Activated T-cell treated with anti-CD3 and anti-CD28 coated beads for 4 hours (primary cell): ENCODE results near the gene PCDHGC4.
A peak's percentile ranks its signal among the peaks of the same experiment; 100 is the strongest.

Source experiments
- DNase-seq: peaks from one replicate; pipeline ENCODE4 v3.0.0-alpha.2; 2020

Gene PCDHGC4

DNA sequence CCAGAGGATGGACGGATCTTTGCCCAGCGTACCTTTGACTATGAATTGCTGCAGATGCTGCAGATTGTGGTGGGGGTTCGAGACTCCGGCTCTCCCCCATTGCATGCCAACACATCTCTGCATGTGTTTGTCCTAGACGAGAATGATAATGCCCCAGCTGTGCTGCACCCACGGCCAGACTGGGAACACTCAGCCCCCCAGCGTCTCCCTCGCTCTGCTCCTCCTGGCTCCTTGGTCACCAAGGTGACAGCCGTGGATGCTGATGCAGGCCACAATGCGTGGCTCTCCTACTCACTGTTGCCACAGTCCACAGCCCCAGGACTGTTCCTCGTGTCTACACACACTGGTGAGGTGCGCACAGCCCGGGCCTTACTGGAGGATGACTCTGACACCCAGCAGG, 5.9 kb downstream of the PCDHGC4 start:
- no peak for DNase-seq

DNA sequence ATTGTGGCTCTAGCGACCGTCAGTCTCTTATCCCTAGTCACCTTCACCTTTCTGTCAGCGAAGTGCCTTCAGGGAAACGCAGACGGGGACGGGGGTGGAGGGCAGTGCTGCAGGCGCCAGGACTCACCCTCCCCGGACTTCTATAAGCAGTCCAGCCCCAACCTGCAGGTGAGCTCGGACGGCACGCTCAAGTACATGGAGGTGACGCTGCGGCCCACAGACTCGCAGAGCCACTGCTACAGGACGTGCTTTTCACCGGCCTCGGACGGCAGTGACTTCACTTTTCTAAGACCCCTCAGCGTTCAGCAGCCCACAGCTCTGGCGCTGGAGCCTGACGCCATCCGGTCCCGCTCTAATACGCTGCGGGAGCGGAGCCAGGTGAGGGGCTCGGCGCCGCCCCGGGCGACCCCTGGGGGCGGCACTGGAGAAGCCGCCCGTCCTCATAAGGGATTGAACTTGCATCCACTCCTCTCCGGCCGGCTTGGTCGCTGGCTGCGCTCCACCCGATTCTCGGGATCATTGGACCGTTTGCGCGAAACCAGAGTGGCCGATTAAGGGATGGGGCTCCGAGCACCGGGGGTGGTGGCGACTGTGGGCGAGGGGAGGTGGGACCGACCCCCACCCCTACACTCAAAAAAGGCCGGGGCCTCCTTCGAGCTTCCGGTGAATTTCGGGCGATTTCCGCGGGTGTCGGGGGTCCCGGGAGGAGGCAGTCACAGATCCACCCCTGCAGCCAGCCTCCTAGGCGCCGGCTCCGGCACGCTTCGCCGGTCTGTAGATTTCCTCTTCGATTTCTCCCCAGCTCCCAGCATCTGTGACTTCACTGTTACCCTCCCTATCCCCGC, 6.7 kb downstream of the PCDHGC4 start:
- no peak for DNase-seq

DNA sequence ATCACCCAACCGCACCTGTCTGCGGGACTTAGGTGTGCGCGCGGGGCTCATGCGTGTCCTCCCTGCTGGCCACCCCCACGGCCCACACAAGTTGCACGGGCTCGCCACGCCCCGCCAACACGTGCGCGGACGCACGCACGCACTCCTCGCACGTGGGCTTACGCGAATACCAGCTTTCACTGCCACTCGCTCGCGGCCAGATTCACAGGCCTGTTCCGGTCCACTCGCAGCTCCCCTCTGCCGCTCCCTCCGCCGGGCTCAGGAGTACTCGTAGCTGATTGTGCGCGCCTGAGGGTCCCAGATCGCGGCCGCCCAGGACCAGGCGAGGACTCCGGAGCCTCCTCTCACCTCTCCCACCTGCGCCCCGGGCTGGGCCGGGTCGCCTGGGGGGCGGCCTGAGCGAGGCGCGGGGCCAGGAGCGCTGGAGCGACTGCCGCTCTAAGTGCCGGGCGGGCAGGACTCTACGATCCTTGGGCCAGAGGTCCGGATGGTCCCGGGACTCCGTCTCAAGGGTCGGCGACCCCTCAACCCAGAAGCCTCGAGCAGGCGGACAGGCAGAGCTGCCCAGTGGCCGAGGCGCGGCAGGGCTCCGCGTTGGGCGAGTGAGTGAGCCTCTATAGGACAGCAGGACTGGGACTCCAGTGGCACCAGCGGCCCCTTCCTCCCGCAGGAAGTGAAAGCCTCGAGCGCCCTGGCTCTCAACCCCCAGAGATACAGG, 7.5 kb downstream of the PCDHGC4 start:
- no peak for DNase-seq

DNA sequence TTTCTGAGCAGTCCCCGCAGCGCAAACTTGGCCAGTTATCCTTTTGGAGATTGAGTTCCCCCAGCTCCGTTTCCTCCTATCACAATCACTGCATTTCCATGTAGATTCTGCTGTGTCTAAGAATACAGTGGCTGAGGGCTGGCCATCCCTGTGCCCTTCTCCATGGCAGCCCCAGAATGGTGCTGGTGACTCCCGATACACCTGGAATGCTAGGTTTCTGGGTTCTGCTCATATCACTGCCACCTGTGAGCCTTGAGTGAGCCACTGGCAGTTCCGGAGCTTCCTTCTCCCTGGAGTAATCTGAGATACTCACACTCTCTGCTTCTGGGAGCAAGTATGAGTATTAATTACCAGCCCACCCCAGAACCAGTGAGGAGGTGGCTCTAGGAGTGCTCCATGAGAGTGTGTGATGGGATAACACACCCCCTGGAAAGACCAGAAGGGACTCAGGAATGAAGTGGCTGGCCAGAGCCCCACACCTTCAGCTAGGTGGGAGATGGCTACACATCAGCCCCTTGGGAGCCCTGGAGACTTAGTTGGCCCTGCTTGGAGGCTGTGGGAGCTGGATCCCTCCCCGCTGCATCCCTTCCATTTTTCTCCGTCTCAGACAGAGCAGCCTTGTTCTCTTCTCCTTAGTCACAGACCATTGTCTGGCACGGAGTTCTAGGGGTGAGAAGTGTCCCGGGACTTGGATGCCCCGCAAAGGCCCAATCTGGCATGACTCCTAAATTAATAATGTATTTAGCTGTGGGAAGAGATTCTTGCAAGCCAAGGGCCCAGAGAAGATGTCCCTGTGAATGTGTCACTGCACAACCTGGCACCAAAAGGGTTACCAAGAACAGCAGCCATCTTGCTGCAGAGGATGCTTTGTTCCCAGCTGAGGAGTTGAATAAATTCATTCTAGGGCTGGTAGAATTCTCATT, 8.9 kb downstream of the PCDHGC4 start:
- DNase-seq: no peak

DNA sequence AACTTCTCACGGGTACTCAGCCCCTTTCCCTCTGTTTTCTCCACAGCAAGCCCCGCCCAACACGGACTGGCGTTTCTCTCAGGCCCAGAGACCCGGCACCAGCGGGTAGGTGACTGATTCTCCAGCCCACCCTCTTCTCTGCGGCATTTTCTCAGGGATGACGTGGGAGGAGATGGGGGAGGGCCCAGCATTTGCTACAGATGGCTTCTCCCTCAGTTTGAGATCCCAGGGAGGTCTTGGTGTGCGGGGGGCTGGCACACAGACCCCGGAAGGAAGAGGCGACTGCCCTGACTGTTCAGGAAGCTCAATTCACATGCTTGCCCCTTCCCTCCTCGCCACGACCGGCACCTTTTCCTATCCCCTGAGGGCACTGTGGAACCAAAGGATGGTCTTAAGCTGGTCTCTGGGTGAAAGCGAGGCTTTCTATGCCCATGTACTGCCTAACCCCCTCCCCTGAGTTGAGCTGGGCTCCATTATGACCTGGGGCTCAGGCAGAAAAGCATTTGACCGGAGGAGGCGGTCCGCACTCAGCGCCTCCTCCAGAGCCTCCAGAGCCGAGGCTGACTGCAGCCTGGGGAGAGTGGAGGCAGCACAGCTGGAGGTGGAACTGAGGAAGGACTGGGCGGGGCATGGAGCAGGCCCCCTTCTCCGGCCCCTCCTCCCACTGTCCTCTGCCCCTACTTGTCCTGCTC, 10.1 kb downstream of the PCDHGC4 start:
- no peak for DNase-seq

DNA sequence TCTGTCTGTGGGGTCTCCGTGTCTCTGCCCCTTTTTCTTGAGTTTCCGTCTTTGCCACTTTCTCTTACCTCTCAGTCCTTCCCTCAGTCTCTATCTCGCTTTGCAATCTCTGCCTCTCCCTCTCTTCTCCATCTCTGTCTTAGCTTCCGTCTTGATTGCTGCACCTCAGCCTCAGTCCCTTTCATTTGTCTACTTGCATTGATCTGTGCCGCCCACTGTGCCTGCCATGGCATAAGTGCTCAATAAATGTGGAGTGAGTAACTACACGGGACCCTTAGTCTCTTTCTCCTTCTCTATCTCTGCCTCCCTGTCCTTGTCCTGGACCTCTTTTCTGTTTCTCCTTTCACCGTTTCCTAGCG, 10.6 kb downstream of the PCDHGC4 start:
- DNase-seq: no peak

DNA sequence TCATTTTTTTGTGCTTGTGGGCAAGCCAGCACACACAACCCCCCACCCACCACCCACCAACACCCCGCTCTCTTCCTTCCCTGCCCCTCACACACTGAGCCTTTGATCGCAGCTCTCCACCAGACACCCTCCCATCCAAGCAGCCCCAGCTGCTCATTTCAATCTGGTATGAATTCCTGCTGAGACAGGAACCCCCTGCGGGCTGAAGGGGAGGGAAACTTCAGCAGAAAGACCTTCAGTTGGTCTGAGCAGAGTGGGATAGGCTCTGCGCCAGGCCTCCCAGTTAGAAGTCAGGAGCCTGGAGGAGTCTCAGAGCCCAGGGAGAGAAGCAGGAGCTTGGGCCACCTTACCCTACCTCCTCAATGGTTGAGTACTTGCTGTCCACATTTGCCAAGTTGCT, 11.2 kb downstream of the PCDHGC4 start:
- DNase-seq: no peak

DNA sequence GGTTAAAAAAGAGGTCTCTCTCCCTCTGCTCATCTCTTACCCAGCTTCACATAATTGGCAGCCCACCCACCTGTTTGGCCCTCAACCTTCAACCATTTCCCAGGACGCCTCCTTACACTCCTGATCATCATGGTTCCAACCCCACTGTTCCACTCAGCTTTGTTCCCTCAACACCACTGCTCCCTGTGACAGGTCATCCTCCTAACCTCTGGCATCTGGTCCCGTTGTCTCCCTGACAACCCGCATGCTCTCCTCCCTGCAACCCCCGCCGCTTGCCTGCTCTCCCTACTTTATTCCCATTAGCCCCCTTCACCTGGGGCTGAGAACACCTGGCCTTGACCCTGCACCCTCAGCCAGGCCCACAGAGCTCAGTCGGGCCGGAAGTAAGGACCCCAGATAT, 16.9 kb downstream of the PCDHGC4 start:
- no peak for DNase-seq

DNA sequence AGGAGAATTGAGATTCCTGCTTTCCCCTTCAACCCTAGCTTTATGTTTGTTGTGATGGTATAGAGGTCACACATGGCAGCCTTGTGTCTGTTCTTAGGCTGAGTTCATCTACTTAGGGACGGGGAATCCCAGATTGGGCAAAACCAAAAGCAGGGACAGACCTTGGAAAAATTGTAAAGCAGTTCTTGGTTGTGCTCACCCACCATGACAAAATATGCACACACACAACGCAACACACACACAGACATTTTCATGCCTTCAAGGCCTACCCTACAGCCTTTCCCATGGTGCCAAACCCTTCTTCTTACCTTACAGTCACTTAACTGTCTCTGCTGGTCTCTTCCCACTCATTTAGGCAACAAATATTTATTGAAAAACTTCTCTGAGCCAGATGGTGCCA, 18.9 kb downstream of the PCDHGC4 start:
- DNase-seq: no peak

DNA sequence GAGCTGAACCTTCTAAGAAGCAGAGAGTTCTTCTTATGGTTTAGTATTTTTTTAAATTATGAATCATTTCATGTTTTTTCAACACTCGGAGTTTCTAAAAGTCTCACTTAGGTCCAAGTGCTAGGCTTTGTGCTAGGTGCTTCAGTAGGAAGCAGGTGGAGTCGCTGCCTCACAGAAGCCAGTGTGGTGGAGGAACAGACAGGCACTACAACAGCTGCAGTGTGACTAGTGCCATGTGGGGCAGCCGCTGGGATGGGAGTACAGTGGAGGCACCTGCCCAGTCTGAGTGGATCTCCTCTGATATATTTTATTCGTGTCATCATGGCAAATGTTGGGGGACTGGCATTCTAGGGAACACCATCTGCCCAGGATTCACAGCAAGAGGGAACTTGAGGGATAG, 19.4 kb downstream of the PCDHGC4 start:
- DNase-seq: no peak

DNA sequence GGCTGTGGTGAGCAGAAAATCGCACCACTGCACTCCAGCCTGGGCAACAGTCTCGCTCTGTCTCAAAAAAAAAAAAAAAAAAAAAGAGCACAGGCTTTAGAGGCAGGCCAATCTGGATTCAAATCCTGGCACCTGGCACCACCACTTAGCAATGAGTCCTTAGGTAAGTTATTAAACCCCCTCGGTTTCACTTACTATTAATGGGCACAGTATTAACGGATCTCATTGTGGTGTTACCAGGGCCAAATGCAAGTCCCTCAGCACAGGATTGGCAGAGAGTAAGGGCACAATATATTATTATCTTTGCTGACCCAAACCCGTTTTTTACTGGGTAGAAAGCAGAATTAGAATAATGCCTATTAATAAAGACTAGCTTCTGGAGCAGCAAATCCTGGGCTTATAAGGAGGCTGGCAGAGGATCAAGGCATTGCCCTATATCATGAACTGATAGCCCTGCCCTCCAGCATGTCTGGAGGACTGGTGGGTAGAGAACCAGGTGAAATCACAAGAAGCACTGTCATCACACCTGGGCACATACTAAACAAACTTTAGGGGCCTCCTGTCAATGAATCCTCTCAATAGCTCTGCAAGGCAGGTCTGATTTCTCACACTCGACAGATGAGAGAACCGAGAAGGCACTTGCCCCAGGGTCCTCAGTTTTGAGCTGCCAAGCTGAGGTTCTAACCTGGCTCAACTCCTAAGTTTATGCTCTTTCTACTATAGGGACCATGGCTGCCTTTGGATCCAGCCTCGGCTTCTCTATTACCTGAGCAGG, 21.7 kb downstream of the PCDHGC4 start:
- DNase-seq: no peak

DNA sequence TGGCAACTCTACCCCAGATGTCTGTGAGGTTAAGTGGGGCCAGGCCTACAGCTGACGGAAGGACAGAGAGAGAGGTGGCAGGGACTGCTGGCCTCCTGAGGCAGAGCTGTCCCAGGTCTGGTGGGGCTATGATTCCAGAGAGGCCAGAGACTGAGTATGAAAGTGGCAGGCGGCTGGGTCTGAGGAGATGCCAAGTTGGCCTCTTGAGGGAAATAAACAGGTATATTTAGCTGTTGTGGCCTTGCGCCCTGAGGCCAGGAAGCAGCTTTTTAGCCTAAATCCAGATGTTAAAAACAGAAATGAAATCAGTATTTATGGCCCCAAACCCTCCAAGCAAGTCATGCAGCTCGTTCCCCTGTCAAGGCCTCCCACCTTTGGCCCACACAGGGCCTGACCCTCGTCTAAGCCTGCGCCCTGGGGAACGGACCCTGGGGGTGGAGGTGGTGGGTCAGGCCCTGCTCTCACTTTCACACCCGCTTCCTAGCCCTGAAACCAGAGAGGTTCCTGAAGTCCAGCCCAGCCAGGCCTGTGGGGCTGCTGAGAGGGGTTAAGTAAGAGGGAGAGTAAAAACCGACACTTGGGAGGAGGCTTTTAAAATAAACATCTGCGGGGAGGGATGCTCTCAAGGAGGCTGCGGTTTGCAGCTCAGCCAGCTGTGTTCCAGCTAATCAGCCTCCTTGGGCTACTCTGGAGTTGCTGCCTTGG, 22.7 kb downstream of the PCDHGC4 start:
- DNase-seq: no peak

DNA sequence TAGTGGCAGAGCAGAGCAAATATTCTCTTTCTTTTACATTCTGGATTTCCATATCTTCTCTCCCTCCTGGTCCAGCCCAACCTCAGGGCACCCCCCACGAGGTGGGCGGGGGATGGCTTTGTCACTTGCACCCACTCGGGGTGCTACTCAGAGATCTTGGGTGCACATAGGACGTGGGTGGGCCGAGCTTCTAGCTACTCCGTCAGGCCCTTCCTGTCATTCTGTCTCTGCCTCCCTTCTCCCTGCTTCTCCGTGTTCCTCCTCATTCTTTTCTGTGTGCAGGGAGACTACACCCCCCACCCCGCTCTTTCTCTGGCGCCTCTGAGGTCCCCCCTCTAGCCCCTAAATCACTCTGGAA, 23.6 kb downstream of the PCDHGC4 start:
- no peak for DNase-seq

DNA sequence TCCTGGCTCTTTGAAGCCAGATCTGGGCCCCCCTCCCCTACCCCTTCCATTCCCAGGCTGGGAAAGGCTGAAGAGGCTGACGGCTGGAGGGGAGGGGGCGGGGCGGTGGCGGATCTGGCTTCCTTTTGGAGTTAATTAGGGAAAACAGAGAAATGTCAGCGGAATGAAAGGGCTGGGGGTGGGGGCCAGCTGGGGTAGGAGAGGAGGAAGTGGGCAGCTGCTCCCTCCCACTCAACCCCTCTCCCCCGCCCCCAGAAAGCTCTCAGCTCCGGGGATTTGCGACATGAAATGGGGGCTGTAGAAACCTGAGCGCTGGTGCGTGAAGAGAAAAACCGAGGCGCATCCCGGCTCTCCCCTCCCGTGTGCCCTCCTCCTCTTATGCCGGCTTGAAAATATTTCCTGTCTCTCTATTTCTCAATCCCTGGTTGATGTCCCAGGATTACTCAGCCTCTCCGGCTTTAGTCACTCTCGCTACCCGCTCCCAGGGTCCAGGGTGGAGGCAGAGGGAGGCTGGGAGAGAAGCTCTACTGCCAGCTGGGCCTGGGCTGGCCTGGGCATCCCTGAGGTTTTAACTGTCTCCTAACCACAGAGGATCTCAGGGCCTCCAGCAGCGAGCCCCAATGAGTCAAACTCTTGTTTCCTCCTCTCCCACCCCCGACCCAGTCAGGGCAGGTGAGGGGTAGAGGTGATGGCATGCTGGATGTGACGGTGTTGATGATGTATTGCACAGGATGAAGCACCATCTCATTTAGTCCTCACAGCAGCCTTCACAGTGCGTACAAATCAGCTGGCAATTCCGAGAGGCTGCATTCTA, 24.2 kb downstream of the PCDHGC4 start:
- no peak for DNase-seq

DNA sequence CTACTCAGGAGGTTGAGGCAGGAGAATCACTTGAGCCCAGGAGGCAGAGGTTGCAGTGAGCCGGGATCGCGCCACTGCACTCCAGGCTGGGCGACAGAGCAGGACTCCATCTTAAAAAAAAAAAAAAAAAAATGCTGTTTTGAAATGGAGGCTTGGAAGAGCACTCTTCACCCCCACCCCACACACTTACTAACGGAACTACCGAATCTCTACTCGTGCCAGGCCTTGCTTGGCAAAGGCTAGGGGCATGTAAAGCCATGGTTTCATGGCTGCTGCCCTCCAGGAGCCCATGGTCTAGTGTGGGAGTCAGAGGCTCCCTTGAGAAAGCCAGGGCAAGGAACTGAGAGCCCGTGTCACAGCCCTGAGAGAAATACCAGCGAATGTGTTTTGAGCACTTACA, 25.3 kb downstream of the PCDHGC4 start:
- no peak for DNase-seq

DNA sequence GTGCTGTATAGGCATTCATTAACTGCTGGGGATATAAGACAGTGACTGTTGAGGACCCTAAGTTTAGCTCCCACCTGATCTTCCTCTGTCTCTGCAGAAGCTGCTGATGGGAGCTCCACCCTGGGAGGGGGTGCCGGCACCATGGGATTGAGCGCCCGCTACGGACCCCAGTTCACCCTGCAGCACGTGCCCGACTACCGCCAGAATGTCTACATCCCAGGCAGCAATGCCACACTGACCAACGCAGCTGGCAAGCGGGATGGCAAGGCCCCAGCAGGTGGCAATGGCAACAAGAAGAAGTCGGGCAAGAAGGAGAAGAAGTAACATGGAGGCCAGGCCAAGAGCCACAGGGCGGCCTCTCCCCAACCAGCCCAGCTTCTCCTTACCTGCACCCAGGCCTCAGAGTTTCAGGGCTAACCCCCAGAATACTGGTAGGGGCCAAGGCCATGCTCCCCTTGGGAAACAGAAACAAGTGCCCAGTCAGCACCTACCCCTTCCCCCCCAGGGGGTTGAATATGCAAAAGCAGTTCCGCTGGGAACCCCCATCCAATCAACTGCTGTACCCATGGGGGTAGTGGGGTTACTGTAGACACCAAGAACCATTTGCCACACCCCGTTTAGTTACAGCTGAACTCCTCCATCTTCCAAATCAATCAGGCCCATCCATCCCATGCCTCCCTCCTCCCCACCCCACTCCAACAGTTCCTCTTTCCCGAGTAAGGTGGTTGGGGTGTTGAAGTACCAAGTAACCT, 26.2 kb downstream of the PCDHGC4 start:
- no peak for DNase-seq

DNA sequence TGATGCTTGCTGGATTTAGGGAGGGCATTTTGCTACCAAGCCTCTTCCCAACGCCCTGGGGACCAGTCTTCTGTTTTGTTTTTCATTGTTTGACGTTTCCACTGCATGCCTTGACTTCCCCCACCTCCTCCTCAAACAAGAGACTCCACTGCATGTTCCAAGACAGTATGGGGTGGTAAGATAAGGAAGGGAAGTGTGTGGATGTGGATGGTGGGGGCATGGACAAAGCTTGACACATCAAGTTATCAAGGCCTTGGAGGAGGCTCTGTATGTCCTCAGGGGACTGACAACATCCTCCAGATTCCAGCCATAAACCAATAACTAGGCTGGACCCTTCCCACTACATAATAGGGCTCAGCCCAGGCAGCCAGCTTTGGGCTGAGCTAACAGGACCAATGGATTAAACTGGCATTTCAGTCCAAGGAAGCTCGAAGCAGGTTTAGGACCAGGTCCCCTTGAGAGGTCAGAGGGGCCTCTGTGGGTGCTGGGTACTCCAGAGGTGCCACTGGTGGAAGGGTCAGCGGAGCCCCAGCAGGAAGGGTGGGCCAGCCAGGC, 27.0 kb downstream of the PCDHGC4 start:
- no peak for DNase-seq

DNA sequence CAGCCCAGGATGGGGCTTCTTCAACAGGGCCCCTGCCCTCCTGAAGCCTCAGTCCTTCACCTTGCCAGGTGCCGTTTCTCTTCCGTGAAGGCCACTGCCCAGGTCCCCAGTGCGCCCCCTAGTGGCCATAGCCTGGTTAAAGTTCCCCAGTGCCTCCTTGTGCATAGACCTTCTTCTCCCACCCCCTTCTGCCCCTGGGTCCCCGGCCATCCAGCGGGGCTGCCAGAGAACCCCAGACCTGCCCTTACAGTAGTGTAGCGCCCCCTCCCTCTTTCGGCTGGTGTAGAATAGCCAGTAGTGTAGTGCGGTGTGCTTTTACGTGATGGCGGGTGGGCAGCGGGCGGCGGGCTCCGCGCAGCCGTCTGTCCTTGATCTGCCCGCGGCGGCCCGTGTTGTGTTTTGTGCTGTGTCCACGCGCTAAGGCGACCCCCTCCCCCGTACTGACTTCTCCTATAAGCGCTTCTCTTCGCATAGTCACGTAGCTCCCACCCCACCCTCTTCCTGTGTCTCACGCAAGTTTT, 27.6 kb downstream of the PCDHGC4 start:
- peak; percentile 81 for DNase-seq
